Common myeloid progenitor, CD34-positive (primary cell): Measurements from ENCODE around the gene HNRNPUL1.

Experiments used
- CTCF ChIA-PET: fragments of 350-600 bp; sonication (Branson Sonifier 250); formaldehyde crosslinking; loops from one replicate; lab custom pipeline; 2021; ENCODE audit warnings: antibody characterized with exemption; lab: Charles Lee
- POLR2A ChIA-PET: fragments of 350-600 bp; sonication (Branson Sonifier 250); formaldehyde crosslinking; loops from one replicate; lab custom pipeline; 2021; ENCODE audit warnings: antibody characterized with exemption; lab: Charles Lee
- DNase-seq, 3 donors: peaks; one replicate each; pipeline versions ENCODE4 v3.0.0 to v3.0.0-alpha.2; 2013
- H3K27ac ChIP-seq, 2 experiments: 1 replicate in 1 of 2; 2 replicates in 1 of 2; pipeline ENCODE4 v1.7.0; 2013; ENCODE audit warnings: inconsistent platforms in 2 of 2, low read length in 2 of 2, mild to moderate bottlenecking in 2 of 2, low read depth in 1 of 2, moderate library complexity in 1 of 2; ENCODE audit not compliant: severe bottlenecking in 2 of 2, insufficient read depth in 1 of 2, poor library complexity in 1 of 2
- H3K27me3 ChIP-seq, 5 experiments: replicated peaks in 2 of 5; 1 replicate in 3 of 5; 2 replicates in 2 of 5; pipeline versions ENCODE4 v1.6.1 to v1.7.0; 2013; ENCODE audit warnings: low read length in 4 of 5, mild to moderate bottlenecking in 2 of 5, moderate library complexity in 2 of 5, inconsistent platforms in 1 of 5; ENCODE audit not compliant: insufficient read depth in 5 of 5, control insufficient read depth in 4 of 5
- H3K36me3 ChIP-seq, 4 experiments: 1 replicate in 2 of 4; 2 replicates in 2 of 4; pipeline versions ENCODE4 v1.6.1 to v1.7.0; 2013; ENCODE audit warnings: low read length in 3 of 4, control low read depth in 1 of 4, mild to moderate bottlenecking in 1 of 4; ENCODE audit not compliant: control insufficient read depth in 4 of 4, insufficient read depth in 4 of 4
- H3K4me1 ChIP-seq, 4 experiments: 1 replicate in 3 of 4; 2 replicates in 1 of 4; pipeline versions ENCODE4 v1.6.1 to v1.7.1; 2013; ENCODE audit warnings: low read length in 3 of 4, mild to moderate bottlenecking in 3 of 4, control low read depth in 1 of 4, inconsistent platforms in 1 of 4, moderate library complexity in 1 of 4; ENCODE audit not compliant: control insufficient read depth in 4 of 4, insufficient read depth in 4 of 4; ENCODE audit errors: control extremely low read depth in 1 of 4
- H3K4me3 ChIP-seq, 7 experiments: 1 replicate in 4 of 7; 2 replicates in 3 of 7; pipeline versions ENCODE4 v1.5.1 to v1.7.0; 2013; ENCODE audit warnings: mild to moderate bottlenecking in 7 of 7, low read length in 6 of 7, moderate library complexity in 6 of 7, inconsistent platforms in 2 of 7, low read depth in 2 of 7, control low read depth in 1 of 7; ENCODE audit not compliant: insufficient read depth in 4 of 7, control insufficient read depth in 1 of 7; ENCODE audit errors: extremely low read depth in 1 of 7
- H3K9me3 ChIP-seq, 5 experiments: 1 replicate in 4 of 5; 2 replicates in 1 of 5; pipeline versions ENCODE4 v1.6.1 to v1.7.1; 2013; ENCODE audit warnings: low read length in 4 of 5, mild to moderate bottlenecking in 2 of 5, inconsistent platforms in 1 of 5, low read depth in 1 of 5, moderate library complexity in 1 of 5; ENCODE audit not compliant: control insufficient read depth in 4 of 5, insufficient read depth in 2 of 5; ENCODE audit errors: control extremely low read depth in 1 of 5
- WGBS: methylation state at CpG from one replicate; pipeline ENCODE4 v1.1.5; 2013; ENCODE audit not compliant: insufficient coverage; 5-methylcytosine and 5-hydroxymethylcytosine counted together

Gene HNRNPUL1

DNA sequence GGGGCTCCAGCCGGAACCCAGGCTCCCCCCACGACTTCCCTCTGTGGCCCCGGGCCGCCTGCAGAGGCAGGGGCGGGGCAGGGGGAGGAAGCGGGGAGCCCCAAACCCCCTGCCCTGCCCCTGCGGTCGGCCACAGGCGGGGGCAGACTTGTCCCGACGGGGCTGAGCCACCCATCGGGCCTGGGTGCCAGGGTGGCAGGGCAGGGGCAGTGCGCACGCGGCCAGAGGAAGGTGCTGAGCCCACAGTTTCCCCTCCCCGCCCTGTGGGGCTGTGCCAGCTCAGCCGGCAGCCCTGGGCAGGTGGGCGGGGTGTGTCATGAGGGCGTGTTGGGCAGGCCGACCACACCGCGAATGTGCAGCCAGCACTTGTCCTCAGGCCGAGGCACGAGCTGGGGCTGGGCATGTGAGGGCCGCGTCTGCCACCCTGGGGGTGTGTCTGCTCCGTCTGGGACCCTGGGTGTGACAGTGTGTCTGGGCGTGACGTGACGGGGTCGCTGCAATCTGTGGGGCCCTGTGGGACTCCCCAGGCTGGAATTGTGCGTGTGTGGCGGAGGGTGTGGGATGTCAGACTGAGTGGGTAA, 63.5 kb downstream of the HNRNPUL1 start:
- WGBS = 2% methylated on average over 28 of the region's 33 CpGs
- peak overlapping the region in 4 of 7 experiments; percentile 48 to 62 (median 56) for H3K4me3 ChIP-seq
- POLR2A ChIA-PET = interaction anchor here (0.6 to 11.8 kb wide), 7 partner anchors 14 to 203 kb away, joined by 4 to 165 read pairs (median 4); partner anchors contain the start of genes B9D2, CCDC97 and TGFB1

DNA sequence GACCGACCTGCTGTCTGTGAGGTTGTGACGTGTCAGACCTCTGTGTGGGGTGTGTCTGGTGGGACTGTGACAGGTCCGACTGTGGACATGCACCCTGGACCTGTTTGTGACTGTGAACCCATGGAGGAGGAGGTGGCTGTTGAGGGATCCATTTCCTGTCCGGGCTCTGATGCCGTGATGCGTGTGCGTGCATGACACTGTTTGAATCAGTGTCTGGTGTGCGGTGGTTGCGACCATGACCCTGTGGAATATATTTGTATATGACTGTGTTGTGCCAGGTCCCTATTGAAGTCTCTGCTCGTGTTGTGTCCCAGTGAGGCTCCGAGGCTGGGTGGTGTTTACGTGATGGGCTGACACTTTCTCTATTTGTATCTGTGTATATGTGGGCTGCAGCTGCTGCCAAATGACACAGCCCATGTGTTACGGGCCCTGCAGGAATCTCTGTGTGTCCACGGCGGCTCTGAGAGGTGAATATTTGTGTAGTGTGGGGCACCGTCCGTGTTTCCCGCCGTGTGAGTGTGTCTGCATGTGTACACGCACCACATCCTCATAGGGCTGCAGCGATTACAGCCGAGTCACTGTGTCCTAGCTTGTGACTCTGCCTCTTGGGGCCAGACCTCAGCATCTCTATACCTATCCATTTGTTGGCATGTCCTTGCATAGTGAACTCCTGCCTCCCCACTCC, 64.1 kb downstream of the HNRNPUL1 start:
- 20% methylated on average over 18 of the region's 22 CpGs for WGBS
- Histone ChIP-seq H3K36me3 (peaks cover 11 to 52% (median 31%) of the 10 kb centered on the region in 4 experiments), H3K27ac (peak overlapping the region; percentile 13 to 27), H3K9me3 (no peaks in the 10 kb centered on the region), H3K4me1 (peaks cover 28 to 74% (median 73%) of the 10 kb centered on the region in 4 experiments), H3K27me3 (no peaks in the 10 kb centered on the region), H3K4me3 (peak overlapping the region in 5 of 7 experiments; percentile 13 to 62 (median 52))
- CTCF ChIA-PET = interaction anchor here (0.7 to 3.8 kb wide), 8 partner anchors 13 to 65 kb away, joined by 3 to 27 read pairs (median 4); no protein-coding TSS in a partner anchor
- POLR2A ChIA-PET = interaction anchor here (1.0 to 11.8 kb wide), 6 partner anchors 14 to 203 kb away, joined by 4 to 165 read pairs (median 6); partner anchors contain the start of genes CCDC97 and TGFB1
- peak in 2 of 3 donors; percentile 70 to 80 for DNase-seq

More for the DNA sequence above, 63.5 kb downstream of the HNRNPUL1 start:
- peaks cover 28 to 80% (median 79%) of the 10 kb centered on the region in 4 experiments for H3K4me1 ChIP-seq
- CTCF ChIA-PET = interaction anchor here (1.0 to 3.8 kb wide), 10 partner anchors 14 to 65 kb away, joined by 3 to 27 read pairs (median 4); no protein-coding TSS in a partner anchor
- H3K27me3 ChIP-seq = no peaks in the 10 kb centered on the region
- H3K9me3 ChIP-seq = no peaks in the 10 kb centered on the region
- H3K27ac ChIP-seq = peak overlapping the region in 1 of 2 experiments; percentile 27
- peak; percentile 84 to 95 (median 91) for DNase-seq
- H3K36me3 ChIP-seq = peaks cover 11 to 52% (median 28%) of the 10 kb centered on the region in 4 experiments

- peaks cover 28 to 72% (median 67%) of the 10 kb centered on the region in 4 experiments for H3K4me1 ChIP-seq
- DNase-seq = no peak
- ChIA-PET POLR2A (interaction anchor here (1.0 to 11.8 kb wide), 4 partner anchors 19 to 202 kb away, joined by 5 to 165 read pairs (median 12); partner anchors contain the start of genes CCDC97 and TGFB1), CTCF (interaction anchor here (0.7 to 3.8 kb wide), 5 partner anchors 17 to 45 kb away, joined by 3 to 27 read pairs (median 4); no protein-coding TSS in a partner anchor)
- H3K9me3 ChIP-seq = no peaks in the 10 kb centered on the region
- no peaks in the 10 kb centered on the region for H3K27me3 ChIP-seq
- H3K27ac ChIP-seq = peak overlapping the region in 1 of 2 experiments; percentile 13
- peak overlapping the region in 3 of 7 experiments; percentile 48 to 60 (median 52) for H3K4me3 ChIP-seq
- H3K36me3 ChIP-seq = peaks cover 11 to 56% (median 34%) of the 10 kb centered on the region in 4 experiments
- WGBS = no CpG with 5 or more reads among the region's 1 CpG
These were observed 64.7 kb downstream of the HNRNPUL1 start for GRCh38 chr19:41328842-41329225.

- 100% methylated on average over 1 of the region's 4 CpGs for WGBS
These were observed 66.3 kb downstream of the HNRNPUL1 start for GRCh38 chr19:41330481-41330880.

GRCh38 chr19:41330946-41331678, 66.9 kb downstream of the HNRNPUL1 start:
- ChIA-PET CTCF (interaction anchor here (2.1 kb wide), 1 partner anchor 20 kb away, joined by 7 read pairs; no protein-coding TSS in a partner anchor), POLR2A (interaction anchor here (1.0 kb wide), 1 partner anchor 9 kb away, joined by 4 read pairs; no protein-coding TSS in a partner anchor)
- 96% methylated on average over 42 of the region's 47 CpGs for WGBS
- Histone ChIP-seq H3K4me1 (peaks cover 24 to 69% (median 61%) of the 10 kb centered on the region in 4 experiments), H3K27ac (no peak overlapping the region), H3K36me3 (peaks cover 11 to 60% (median 35%) of the 10 kb centered on the region in 4 experiments), H3K4me3 (no peak overlapping the region), H3K27me3 (no peaks in the 10 kb centered on the region), H3K9me3 (no peaks in the 10 kb centered on the region)
- DNase-seq = no peak

More at GRCh38 chr19:41330481-41330880, 66.3 kb downstream of the HNRNPUL1 start:
- CTCF ChIA-PET = no interaction called here
- no peak overlapping the region for H3K4me3 ChIP-seq
- H3K9me3 ChIP-seq = no peaks in the 10 kb centered on the region
- POLR2A ChIA-PET = no interaction called here
- peaks cover 11 to 58% (median 35%) of the 10 kb centered on the region in 4 experiments for H3K36me3 ChIP-seq
- H3K4me1 ChIP-seq = peaks cover 24 to 71% (median 65%) of the 10 kb centered on the region in 4 experiments
- no peaks in the 10 kb centered on the region for H3K27me3 ChIP-seq
- H3K27ac ChIP-seq = peak overlapping the region in 1 of 2 experiments; percentile 34
- DNase-seq = no peak

- no peak for DNase-seq
- ChIA-PET CTCF (interaction anchor here (2.1 kb wide), 1 partner anchor 19 kb away, joined by 7 read pairs; no protein-coding TSS in a partner anchor), POLR2A (interaction anchor here (0.6 to 1.0 kb wide), 2 partner anchors 9 to 10 kb away, joined by 4 read pairs; no protein-coding TSS in a partner anchor)
- Histone ChIP-seq H3K4me1 (peaks cover 17 to 60% (median 53%) of the 10 kb centered on the region in 4 experiments), H3K27ac (no peak overlapping the region), H3K36me3 (peaks cover 12 to 62% (median 38%) of the 10 kb centered on the region in 4 experiments), H3K27me3 (no peaks in the 10 kb centered on the region), H3K9me3 (no peaks in the 10 kb centered on the region), H3K4me3 (no peak overlapping the region)
- WGBS = 96% methylated on average over 16 of the region's 16 CpGs
These were observed 67.8 kb downstream of the HNRNPUL1 start for GRCh38 chr19:41332000-41332399.
